Astrocyte of the spinal cord (primary cell): Measurements from ENCODE around the gene ATP6AP1.

Source experiments
- DNase-seq: peaks from one replicate; pipeline ENCODE4 v3.0.0; 2011; ENCODE audit warnings: low read depth, low spot score
- H3K4me3 ChIP-seq: 2 replicates; pipeline ENCODE4 v1.5.1; 2011; ENCODE audit warnings: low read depth, mild to moderate bottlenecking, low read length, moderate library complexity
- in situ Hi-C: cut with HindIII; loops from 2 replicates; pipeline ENCODE4 v1.10.0; 2017; ENCODE audit warnings: low sequenced_read_pairs
- TF ChIP-seq, protein P1 (sequence below): IDR thresholded peaks from 2 replicates; pipeline ENCODE4 v1.5.1; 2012; ENCODE audit warnings: low read depth, mild to moderate bottlenecking, low read length, inconsistent platforms

ATP6AP1 gene

GRCh38 chrX:154443992-154444754 is 15.7 kb downstream of the ATP6AP1 start, which contains the start of gene FAM50A:
Gene FAM50A, plus strand, starts transcription at chrX:154444141. Its CDS starts 95 bp downstream, at chrX:154444236.
- TF ChIP-seq, protein P1, sequence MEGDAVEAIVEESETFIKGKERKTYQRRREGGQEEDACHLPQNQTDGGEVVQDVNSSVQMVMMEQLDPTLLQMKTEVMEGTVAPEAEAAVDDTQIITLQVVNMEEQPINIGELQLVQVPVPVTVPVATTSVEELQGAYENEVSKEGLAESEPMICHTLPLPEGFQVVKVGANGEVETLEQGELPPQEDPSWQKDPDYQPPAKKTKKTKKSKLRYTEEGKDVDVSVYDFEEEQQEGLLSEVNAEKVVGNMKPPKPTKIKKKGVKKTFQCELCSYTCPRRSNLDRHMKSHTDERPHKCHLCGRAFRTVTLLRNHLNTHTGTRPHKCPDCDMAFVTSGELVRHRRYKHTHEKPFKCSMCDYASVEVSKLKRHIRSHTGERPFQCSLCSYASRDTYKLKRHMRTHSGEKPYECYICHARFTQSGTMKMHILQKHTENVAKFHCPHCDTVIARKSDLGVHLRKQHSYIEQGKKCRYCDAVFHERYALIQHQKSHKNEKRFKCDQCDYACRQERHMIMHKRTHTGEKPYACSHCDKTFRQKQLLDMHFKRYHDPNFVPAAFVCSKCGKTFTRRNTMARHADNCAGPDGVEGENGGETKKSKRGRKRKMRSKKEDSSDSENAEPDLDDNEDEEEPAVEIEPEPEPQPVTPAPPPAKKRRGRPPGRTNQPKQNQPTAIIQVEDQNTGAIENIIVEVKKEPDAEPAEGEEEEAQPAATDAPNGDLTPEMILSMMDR = no peak
- in situ Hi-C loops = no loop called here
- H3K4me3 ChIP-seq = peak within 1 kb of the TSS; percentile 55
- peak; percentile 41 for DNase-seq

GRCh38 chrX:154444755-154445246 is 16.3 kb downstream of the ATP6AP1 start:
- DNase-seq = no peak
- TF ChIP-seq, protein P1 = no peak
- in situ Hi-C loops = no loop called here
- peak overlapping the region; percentile 55 for H3K4me3 ChIP-seq

DNA sequence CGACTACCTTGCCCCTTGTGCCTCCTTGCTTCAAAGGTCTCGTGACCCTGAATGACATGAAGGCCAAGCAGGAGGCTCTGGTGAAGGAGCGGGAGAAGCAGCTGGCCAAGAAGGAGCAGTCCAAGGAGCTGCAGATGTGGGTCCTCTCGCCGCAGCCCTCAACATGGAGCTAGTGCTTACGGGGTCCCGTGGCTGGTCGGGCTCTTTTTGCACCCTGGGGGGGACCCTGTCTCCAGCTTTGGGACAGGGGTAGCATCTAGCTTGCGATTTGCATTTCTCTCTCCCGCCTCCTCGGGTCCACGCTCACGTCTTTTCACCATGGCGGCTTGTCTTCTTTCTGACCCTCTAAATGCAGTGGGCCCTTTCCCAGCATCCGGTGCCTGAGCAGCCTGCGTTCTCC is 17.3 kb downstream of the ATP6AP1 start:
- TF ChIP-seq, protein P1 = no peak
- in situ Hi-C loops = no loop called here
- H3K4me3 ChIP-seq = no peak overlapping the region
- DNase-seq = no peak

DNA sequence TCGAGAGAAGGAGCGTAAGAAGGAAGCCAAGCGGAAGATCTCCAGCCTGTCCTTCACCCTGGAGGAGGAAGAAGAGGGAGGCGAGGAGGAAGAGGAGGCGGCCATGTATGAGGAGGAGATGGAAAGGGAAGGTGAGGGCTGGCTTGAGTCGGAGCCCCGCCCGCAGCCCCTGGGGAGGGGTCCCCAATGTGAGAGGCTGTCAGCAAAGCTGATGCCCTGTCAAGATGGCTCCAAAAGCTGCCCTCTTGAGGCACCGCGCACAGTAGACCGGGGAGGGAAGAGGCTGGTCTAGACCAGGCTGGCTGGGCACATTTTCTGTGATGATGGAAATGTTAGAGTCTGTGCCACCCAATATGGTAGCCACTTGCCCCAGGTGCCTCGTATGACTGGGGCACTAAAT is 18.0 kb downstream of the ATP6AP1 start:
- in situ Hi-C loops = no loop called here
- no peak for DNase-seq
- TF ChIP-seq, protein P1 = no peak
- H3K4me3 ChIP-seq = no peak overlapping the region

DNA sequence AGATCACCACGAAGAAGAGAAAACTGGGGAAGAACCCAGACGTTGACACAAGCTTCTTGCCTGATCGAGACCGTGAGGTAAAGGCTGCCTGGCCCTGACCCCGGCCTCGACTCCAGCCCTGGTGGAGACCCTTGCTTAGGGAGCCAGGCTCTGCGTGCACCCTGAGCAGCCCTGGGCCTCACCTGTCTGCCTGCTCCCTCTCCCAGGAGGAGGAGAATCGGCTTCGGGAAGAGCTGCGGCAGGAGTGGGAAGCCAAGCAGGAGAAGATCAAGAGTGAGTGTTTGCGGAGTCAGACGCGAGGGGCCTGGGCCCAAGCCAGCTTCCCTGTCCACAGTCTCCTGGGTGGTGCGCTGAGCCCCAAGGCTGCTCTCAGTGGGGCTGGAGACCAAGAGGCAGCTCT is 20.0 kb downstream of the ATP6AP1 start:
- in situ Hi-C loops = no loop called here
- TF ChIP-seq, protein P1 = no peak
- DNase-seq = no peak
- H3K4me3 ChIP-seq = no peak overlapping the region

- in situ Hi-C loops = no loop called here
- no peak for DNase-seq
- TF ChIP-seq, protein P1 = no peak
- no peak overlapping the region for H3K4me3 ChIP-seq
Measured at GRCh38 chrX:154449618-154450017, 21.1 kb downstream of the ATP6AP1 start.
